ENCODE data around the gene MXD3. TPM values are rescaled to one million over a fixed set of nuclear protein-coding genes. Genes with fewer than 3 reads are reported as not detected.

Gene MXD3
- total RNA-seq, 1 donor from 2014 or later = 8.4 TPM

Other genes with a start within 250 kb of the MXD3 start
- gene FGFR4, start 225.0 kb downstream of the MXD3 start, total RNA-seq = 0.27 to 1.9 TPM (median 1.1 TPM) in 3 replicates
- gene NSD1, start 178.1 kb downstream of the MXD3 start, total RNA-seq = 64.0 to 77.0 TPM (median 67.3 TPM) in 3 replicates
- gene RAB24, start 8.2 kb downstream of the MXD3 start, total RNA-seq = 31.5 to 37.3 TPM (median 36.7 TPM) in 3 replicates
- gene PRELID1, start 8.1 kb downstream of the MXD3 start, total RNA-seq = 102 to 119 TPM (median 109 TPM) in 3 replicates
- gene LMAN2, start 39.8 kb upstream of the MXD3 start, total RNA-seq = 76.6 to 128 TPM (median 83.4 TPM) in 3 replicates
- 6.8 to 11.6 TPM (median 10.1 TPM) in 3 replicates for gene RGS14, start 46.0 kb upstream of the MXD3 start, total RNA-seq
- gene SLC34A1, start 72.5 kb upstream of the MXD3 start, total RNA-seq = not detected in 3 replicates
- not detected in 3 replicates for gene PFN3, start 88.8 kb upstream of the MXD3 start, total RNA-seq
- gene F12, start 97.7 kb upstream of the MXD3 start, total RNA-seq = 0.99 to 2.1 TPM (median 1.8 TPM) in 3 replicates
- gene GRK6, start 114.8 kb upstream of the MXD3 start, total RNA-seq = 19.9 to 26.3 TPM (median 23.8 TPM) in 3 replicates
- 4.8 to 5.5 TPM (median 5.3 TPM) in 3 replicates for gene PRR7, start 134.9 kb upstream of the MXD3 start, total RNA-seq
- gene DBN1, start 161.7 kb upstream of the MXD3 start, total RNA-seq = 207 to 277 TPM (median 274 TPM) in 3 replicates
- gene PDLIM7, start 185.7 kb upstream of the MXD3 start, total RNA-seq = 563 to 633 TPM (median 613 TPM) in 3 replicates
- 4.7 to 7.7 TPM (median 7.5 TPM) in 3 replicates for gene DOK3, start 197.9 kb upstream of the MXD3 start, total RNA-seq
- gene DDX41, start 205.1 kb upstream of the MXD3 start, total RNA-seq = 77.2 to 79.0 TPM (median 78.6 TPM) in 3 replicates
- 75.2 to 85.9 TPM (median 79.1 TPM) in 3 replicates for gene FAM193B, start 242.7 kb upstream of the MXD3 start, total RNA-seq